ENCODE data around the gene LAMP5.

The LAMP5 gene

DNA sequence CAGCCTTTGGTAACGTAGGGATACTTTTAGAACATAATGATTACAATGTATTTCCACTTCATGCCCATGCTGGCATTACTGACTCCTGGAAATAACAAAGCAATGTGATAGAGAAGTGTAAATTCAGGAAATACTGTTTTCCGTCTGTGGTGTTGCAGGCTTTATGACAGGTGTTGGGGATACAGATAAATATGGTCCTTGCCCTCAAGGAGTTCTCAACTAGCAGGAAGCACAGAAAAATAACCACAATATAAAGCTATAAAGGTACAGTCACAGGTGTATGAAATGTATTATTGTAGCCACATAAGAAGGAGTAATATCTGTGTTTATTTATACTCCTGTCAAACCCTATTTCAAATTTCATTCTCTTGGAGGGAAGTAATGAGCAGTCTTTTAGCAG, 12.9 kb upstream of the LAMP5 start:
- DNase-seq: no peak

DNA sequence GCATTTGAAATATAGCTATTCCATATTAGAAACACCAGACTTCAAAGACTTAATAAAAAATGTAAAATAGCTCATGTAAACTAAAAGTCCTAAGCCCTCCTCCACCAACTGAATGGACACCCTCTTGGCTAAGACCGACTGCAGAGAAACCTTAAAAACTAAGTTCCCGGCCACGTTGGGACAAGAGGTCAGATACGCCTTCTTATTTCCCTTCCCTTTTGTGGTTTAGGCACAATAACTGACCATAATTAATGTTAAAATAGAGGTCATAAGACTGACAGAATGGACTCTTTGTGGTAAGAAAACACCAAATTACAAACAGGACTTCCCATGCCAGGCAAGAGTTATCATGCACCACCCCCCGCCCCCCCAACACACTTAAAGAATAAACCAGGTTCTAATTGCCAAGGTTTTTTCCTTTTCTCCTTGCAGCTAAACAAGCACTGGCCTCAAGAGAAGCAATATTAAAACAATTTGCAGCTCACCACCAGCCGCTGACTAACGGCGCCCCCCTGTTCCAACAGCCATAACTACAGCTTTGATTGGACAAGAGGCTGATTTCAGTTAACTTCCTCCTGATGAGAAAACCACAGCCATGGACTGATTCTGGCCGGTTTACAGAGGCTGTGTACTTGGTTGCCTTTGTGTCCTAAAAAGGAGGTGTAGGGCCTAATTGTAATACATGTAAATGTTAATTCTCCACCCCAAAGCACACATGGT, 10.7 kb upstream of the LAMP5 start:
- no peak for DNase-seq

DNA sequence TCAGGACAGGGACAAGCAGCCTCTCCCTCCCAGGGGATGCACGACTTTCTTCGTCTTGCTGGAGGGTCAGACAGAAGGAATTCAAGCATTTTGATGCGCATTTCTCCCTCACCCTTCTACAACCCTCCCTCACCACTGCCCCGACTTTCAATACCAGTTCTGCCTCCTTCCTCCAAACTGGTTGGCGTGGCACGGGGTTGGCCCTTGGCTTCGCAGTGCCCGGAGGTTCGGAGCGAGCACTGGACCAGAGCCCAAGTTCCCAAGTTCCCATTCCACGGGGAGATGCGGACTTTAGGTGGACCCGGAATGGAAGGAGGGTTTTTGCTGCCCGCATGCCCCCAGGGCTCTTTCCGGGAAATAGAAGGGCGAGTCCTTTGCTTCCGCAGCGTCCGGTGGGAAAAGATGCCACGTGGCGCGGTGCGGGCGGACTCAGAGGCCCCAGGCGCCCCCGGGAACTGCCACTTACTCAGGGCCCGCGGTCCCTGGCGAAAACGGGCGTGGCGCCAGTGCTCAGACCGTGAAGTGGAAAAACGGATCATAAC, 8.0 kb upstream of the LAMP5 start:
- no peak for DNase-seq

DNA sequence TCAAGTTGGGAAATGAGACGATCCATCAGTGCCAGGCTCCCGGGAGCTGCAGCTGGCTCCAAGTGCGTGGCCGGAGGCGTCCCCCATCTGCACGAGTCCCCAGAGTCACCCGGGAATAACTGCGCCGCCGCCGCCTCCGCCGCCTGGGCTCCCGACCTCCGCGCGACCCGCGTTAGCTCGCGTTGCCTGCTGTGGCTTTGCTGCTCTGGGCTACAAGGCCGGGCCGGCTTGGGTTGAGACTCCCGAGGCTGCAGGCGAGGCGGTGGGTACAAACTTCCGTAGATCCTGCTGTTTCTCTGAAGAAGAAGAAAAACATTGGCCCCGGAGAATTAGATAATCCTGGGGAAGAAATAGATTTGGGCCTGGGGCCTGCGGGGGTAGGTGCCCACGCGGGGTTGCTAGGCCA, 7.4 kb upstream of the LAMP5 start:
- no peak for DNase-seq

DNA sequence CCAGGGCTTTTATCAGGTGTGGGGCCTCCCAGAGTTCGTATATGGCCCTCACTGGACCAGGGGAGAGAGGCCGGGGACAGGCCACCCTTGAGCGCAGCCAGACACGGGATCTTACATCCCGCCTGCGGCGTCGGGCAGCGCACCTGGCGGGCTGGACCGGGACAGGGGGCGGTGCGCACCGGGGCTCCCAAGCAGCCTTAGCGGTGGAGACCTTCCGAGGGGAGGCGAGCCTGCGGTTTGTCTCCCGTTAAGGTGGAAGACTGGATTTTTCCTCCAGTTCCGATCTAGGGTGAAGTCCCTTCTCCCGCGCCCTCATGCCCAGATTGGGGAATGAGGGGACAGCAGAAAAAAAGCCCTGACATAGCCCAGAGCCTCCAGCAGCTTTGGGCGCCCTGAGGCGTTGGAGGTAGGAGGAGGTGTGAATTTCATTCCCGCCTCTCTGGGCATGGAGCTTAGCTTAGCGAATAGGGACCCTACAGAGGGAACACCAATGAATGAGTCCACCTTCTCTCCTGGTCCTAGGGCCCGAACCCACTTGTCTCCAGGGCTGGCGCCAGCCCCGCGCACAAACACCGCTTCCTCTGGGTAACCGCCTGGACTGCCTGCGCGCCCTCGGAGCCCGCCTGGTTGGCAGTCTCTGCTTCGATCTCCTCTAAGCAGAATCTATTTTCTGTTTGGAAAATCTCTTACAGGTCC, 6.7 kb upstream of the LAMP5 start:
- no peak for DNase-seq

DNA sequence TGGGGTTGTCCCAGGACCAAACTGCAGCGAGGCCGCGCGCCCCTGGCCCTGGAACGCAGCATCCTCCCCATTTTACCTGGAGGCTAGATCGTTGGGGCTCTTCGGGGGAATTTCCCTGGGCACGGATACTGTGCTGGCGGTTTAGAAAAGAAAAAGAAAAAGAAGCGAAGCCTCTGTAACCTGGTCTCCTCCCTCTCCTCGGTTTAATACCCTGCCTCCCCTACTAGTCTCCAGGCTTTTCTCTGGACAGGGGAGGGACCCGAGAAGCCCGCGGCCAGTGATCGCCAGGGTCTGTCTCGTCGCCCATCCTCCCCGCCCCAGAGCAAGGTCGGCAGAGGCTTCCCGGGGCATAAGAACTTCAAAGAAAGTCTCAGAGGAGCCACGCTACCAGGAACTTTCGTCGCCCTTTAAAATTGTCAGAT, 6.1 kb upstream of the LAMP5 start:
- no peak for DNase-seq

DNA sequence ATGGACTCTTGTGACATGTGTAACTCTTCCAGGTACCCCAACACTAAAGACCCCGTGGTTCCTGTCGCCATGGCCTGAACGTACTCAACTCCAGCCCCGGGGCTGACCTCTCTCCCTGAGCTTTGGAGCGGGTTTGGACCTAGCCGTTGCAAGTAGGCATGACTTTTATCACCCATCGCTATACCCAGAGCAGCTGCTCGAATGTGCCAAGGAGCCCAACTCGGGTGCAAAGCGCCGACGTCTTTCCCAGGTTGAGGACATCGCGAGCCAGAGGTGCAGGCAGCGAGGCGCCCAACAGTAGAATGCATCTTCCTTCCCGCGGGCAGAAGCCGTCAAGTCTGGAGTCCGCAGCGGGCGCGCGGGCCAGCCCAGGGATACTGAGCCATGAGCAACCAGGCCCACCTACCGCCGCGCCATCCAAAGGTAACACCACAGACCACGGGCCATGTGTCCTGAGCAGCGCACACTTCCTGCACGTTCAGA, 5.7 kb upstream of the LAMP5 start:
- no peak for DNase-seq

DNA sequence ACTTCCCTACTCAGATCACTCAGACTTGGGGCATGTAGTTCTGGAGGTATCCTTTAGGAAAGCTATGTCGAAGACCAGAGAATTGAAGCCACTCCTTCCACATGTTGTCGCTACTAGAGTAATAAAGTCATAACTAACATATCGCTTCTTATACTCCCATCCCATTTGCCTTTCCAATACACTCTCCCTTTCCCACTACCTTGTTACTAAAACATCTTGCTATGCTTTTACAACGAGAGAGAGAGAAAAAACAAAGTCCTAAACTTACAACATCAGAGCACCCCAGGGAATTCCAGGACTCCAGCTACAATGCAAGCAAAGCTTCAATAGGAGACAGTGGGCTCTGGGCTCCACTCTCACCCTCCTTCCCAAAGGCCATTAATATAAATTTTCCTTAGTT, 5.1 kb upstream of the LAMP5 start:
- DNase-seq: no peak

DNA sequence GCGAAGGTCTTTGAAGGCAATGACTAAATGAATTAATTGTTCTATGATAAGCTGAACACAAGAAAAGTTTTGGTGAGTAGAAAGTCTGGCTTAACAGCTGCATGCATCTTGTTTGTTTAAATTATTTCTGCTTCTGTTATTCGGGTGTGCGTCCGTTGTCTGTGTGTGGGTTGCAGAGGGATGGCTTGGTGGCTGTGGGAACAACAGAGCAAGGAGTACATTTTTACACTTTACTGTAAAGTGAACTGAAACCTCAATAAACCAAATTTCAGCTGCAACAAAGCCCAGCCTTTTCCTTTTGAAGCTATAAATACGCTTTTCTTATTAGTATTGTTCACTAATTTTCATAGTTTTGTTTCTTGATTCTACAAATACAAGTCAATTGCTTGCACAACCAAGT, 3.5 kb upstream of the LAMP5 start:
- DNase-seq: no peak

DNA sequence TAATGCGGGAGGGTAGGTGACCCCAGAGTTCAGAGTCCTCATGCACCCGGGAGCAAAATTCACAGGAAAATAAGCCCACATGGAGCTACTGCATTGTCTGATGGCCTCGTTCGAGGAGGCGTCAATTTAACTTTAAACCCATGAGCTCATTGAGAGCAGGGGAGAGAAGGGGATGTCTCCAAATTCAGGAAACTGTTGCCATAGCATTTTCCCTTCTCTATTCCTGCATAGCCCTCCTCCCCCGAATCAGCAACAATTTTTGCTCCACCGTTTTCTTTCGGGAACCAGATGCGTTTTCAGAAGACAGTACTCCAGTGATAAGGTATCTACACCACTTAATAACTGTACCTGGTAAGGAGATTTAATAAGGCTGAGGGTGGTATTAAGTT, 324 bp upstream of the LAMP5 start:
- DNase-seq: no peak

DNA sequence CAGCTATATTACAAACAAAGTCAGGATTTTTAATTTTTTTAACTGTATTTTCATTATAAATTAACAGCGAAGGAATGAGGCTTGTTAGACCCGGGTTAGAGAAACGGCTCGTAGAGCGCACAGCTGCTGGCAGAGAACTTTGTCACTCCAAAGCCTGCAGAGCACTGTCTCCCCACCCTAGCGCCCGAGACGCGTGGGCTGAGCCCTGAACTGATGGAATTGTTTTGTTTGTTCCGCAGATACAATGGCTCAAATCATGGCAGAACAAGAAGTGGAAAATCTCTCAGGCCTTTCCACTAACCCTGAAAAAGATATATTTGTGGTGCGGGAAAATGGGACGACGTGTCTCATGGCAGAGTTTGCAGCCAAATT, 810 bp downstream of the LAMP5 start:
- no peak for DNase-seq

DNA sequence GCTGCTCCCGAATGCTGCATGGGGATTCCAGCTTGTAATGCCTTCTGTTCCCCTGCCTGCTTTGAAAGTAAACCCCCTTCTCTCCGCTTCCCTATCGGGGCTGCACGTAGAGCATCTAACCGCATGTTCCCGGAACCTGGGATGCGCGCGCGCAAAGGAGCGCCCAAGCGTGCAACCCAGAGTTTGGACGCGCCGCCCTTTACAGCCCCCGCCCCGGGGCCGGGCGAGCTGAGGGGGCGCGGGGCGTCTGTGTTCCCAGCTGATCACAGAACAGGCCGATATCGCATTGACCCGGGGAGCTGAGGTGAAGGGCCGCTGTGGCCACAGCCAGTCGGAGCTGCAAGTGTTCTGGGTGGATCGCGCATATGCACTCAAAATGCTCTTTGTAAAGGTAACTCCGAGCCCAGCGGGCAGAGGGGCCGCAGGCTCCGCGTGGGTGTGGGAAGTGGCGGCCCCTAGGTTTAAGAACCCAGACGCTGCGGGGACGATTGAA, 1.4 kb downstream of the LAMP5 start:
- no peak for DNase-seq

DNA sequence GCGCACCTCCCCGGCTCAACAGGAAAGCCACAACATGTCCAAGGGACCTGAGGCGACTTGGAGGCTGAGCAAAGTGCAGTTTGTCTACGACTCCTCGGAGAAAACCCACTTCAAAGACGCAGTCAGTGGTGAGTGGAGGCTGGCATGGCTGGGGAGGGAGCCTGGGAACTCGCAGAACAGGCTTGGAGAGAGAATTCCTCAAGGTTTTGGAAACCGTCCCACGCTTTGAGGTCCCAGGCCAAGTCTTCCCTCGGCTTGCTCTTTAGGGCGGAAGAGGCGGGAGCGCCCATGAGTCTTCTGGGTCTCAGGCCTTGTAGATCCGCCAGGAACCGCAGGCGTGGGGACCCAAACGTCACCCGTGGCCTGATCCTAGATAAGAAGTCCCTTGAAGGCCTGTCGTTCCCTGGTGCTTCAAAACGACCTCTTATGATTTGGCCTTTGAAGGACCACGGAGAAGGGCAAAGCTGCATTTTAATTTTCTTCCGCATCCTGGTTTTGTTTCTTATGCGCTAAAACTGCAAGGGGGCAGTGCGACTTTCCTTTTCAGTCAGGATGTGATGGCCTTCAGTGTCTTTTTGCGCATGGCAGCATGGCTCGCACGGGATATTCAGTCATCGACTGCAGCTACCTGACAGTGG, 2.0 kb downstream of the LAMP5 start:
- no peak for DNase-seq

DNA sequence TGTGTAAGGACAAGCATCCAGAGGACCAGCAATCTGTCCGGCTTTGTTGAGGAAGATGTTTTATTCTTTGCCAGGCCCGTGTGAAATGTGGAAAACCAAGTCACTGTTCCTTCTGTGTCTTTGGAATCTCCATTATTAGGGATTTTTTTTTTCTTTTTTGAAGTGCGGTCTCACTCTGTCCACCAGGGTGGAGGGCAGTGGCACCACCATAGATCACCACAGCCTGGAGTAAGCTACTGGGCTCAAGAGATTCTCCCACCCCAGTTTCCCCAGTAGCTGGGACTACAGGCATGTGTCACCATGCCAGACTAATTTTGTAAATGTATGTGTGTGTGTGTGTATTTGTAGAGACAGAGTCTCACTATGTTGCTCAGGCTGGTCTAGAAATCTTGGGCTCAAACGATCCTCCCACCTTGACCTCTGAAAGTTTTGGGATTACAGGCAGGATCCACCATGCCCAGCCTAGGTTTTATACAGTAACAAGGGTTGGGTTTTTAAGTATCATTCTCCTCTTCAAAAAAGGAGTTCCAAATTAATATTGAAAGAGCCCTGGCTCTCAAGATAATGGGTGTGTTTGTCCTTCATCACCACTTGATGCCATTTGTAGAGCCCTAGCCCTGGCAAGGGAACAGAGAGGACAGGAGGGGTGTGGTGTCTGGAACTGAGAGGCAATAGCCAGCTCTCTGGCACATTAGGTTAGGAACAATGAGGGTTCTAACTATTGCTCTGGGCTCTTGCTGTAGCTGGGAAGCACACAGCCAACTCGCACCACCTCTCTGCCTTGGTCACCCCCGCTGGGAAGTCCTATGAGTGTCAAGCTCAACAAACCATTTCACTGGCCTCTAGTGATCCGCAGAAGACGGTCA, 3.1 kb downstream of the LAMP5 start:
- DNase-seq: no peak

DNA sequence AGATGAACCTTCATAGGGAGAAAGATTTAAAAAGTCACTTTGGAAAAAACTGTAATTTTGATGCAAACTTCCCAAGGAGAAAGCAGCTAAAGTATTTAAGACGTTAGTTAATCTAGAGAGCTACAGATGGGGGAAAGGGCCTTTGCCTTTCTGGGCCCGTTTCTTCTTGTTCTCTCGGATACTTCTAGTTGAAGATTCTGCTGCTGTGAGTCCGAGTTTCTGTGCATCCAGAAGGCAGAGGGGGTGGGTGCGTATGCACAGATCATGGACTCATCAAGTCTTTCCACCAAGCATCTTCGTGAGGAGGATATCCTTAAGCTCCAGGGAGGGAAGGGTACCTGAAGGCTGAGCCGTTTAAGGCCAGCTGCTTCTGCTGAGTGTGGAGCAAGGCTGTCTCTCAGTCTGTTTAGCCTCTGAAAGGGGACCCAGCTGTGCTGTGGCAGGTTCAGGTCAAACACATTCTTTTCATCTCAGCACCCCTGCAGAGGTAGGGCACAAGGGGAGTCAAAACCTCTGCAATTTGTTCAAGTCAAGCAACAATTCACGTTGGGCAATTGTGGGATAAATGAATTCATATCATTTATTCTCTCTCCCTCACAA, 4.3 kb downstream of the LAMP5 start:
- DNase-seq: no peak

DNA sequence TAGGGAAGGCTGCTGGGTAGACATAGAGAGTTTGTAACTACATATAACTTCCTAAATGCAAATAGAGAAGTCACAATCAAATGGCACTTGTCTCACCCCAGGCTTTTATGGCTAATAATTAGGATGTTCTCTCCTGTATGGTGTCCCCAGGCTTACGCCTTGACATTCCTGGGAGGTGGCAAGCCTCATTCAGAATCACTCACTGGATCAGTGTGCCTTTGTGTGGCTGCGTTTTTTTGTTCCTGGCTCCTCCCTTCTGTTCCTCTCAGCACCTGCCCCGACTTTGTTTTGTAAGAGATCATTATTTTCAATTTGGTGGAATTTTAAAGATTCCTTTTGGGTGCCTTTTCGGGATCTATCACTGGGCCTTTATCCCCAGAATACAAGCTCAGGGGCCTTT, 5.7 kb downstream of the LAMP5 start:
- DNase-seq: no peak

DNA sequence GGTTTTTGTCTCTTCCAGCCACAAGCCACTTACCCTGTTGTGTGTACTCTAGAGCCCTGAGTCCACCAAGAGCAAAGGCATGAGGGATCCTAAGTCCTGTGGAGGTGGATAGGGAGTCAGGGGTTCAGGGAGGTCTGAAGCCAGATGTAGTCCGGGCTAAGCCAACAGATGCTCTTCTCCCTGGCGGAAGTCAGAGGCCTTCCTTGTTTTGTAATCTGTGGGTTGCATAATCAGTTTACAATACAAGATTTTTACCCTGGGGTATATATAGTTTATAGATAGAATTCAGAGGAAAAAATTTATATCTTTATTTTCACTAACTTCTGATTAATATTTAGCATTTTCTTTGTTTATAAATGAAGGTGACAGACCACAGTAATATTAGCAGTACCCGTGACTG, 9.2 kb downstream of the LAMP5 start:
- DNase-seq: no peak

DNA sequence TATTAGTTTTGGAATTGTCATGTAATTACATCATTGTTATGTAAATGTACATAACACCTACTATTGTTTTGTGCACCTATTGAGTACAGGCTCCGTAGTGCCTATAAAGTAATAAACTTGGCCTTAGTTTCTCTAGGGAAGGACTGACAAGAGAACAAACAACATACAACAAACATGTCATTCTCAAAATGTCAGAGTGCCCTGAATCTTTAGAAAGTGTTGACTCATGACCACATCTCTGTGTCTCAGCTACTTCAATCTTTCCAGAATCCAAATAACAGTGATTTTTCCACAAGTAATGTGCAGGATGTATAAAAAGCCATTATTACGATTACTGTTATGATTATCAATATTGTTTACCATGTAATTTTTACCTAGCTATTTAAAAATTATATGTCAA, 17.2 kb downstream of the LAMP5 start:
- no peak for DNase-seq

DNA sequence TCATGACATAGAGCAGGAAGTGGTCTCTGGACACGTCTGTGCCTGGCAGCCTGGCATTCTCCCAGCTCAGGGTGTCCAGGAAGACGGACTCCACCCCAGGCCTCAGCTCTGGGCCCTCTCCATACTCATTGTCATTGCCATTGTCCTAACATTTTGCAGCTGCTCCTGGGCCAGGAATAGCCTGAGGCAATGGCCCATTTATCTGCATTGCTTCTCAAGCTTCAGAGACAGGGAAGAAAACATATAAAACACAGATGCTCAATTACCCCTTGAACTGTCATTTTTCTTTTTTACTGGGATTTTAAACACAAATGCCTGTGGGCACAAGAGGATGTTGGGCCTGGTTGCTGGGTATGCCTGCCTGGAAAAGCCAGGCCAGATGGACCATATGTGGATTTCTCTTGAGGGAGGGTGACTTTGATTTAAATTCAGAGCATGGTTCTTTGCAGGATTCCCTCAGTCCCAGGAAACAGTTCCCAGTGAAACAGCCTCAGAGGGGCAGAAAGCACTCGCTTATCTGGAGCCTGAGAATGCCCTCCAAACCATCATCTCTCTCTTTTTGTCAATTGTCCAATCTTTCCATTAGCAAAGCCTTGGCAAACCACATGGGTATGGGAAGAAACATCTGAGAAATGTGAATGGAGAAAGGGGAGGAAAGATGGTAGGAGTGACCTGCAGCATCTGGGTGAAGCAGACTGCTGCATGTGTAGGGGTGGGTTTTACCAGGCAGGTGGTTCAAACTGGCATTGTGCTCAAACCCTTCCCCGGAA, 17.9 kb downstream of the LAMP5 start:
- DNase-seq: no peak

DNA sequence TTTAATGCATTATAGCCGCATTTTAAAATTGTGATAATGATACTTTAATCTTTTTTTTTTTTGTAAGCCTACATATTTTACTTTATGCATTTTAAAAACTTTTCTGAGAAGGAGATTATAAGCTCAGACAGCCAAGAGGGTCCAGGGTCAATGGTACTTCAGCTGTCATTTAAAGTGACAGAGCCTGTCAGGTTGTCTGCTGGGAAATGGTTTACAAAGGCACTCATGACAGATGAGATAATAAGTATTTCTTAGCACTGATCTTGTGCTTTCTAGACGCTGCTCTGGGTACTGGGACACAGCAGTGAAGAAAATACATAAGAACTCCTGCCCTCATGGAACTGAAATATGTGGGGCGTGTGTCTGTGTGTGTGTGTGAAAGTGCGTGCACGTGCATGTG, 19.6 kb downstream of the LAMP5 start:
- no peak for DNase-seq

DNA sequence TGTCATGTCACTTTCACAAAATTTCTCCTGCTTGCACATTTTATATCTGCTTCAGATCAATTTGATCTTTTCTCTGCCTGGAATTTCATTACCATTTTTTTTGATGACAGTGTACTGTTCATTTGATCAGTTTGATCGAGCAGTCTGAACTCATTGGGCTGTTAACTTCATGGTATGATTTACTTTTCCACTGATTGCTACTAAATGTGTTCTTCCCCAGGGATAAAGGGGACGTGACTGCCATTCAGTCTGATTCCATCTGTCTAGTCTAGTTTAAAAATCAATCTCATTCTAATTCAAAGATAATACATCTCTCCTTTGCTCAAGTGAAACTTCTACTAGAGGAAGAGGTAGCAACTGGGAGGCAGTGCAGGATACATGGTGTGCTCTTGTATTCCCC, 21.1 kb downstream of the LAMP5 start:
- no peak for DNase-seq

DNA sequence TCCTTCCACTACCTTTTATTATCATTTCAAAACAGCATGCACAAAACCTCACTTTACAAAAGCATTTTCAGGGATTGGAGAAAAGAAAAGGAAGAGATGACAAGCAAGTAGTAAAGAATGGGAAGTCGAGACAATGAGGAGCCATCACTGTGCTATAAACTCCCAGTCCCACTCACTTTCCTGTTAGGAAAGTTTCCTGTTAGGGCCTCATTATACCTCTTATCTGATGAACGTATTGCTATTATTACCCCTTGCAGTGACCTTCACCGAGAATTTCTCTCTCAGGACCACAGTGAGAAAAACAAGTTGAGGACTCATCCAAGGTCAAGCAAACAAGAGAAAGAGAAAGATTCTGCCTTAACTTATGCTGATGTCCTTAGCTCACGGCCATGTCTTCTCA, 28.8 kb downstream of the LAMP5 start:
- no peak for DNase-seq
